ENCODE results near the gene GALM. TPM values are rescaled to one million over a fixed set of nuclear protein-coding genes. Genes with fewer than 3 reads are reported as not detected.
A peak's percentile ranks its signal among the peaks of the same experiment; 100 is the strongest.

Gene GALM
- total and polyA plus RNA-seq, 2 of the 8 experiments (the other 6 are each of a cell fraction or from before 2014, with no cell fraction given) = 9.9 to 13.1 TPM

- no peak overlapping the region for H2AFZ ChIP-seq (ENCODE audit: low read length)
- no peak overlapping the region for H4K5ac ChIP-seq (ENCODE audit: insufficient read length, low read depth, low read length)
- ChIA-PET CTCF (ENCODE audit: partially characterized antibody) (interaction anchor here (0.6 to 1.5 kb wide), 6 partner anchors 9 to 207 kb away, joined by 3 to 10 read pairs (median 3); no protein-coding TSS in a partner anchor), POLR2A (ENCODE audit: partially characterized antibody) (interaction anchor here (0.7 to 24.3 kb wide), 22 partner anchors 4 to 452 kb away, joined by 3 to 486 read pairs (median 6); partner anchors contain the start of genes DHX57, HNRNPLL, MORN2 and SRSF7)
- FAIRE-seq = no peak
- 80% methylated on average over 2 of the region's 2 CpGs; no CpG with 5 or more reads in 1 of the 2 experiments for WGBS, 2 experiments (ENCODE audit: extremely low coverage in 1 of 2, insufficient coverage in 1 of 2, insufficient read length in 1 of 2, insufficient replicate concordance in 2 of 2, low coverage in 1 of 2, low lambda C conversion rate in 2 of 2, missing lambda C conversion rate in 1 of 2)
- peaks cover 4 to 54% of the 10 kb centered on the region in 2 experiments for H3K79me2 ChIP-seq (ENCODE audit: control insufficient read depth in 1 of 2, insufficient read depth in 2 of 2, low read length in 2 of 2)
- H4K91ac ChIP-seq (replicated peaks; ENCODE audit: insufficient read length, low read length) = no peak overlapping the region
- H3K4me2 ChIP-seq (ENCODE audit: insufficient read depth in 1 of 2, low read depth in 2 of 2, low read length in 2 of 2) = no peak overlapping the region
- no peak overlapping the region for H3K4me3 ChIP-seq (ENCODE audit: extremely low read depth in 1 of 4, insufficient read depth in 2 of 4, low read depth in 3 of 4, low read length in 4 of 4)
- TF ChIP-seq MAFK (IDR thresholded peaks at IDR 0.05; ENCODE audit: low read depth, low read length) = no peak
- TF ChIP-seq POLR2AphosphoS5 (IDR thresholded peaks at IDR 0.05; ENCODE audit: low read depth, low read length) = peak; percentile 76; the same call in 1 of the 2 replicates
- TF ChIP-seq RAD21 (IDR thresholded peaks at IDR 0.05 in 1 of 2, conservative IDR thresholded peaks at IDR 0.05 in 1 of 2; ENCODE audit: low read depth in 2 of 2, low read length in 2 of 2) = no peak
- TF ChIP-seq SIX5 (IDR thresholded peaks at IDR 0.05; ENCODE audit: low read depth, low read length) = no peak
- no peak for TF ChIP-seq EGR1 (IDR thresholded peaks at IDR 0.05; ENCODE audit: borderline replicate concordance, low read depth, low read length)
- no peak for TF ChIP-seq NRF1 (IDR thresholded peaks at IDR 0.05; ENCODE audit: low read depth, low read length)
- TF ChIP-seq EZH2 (IDR thresholded peaks at IDR 0.05; ENCODE audit: low read depth, low read length, severe bottlenecking) = no peak
- peak in 1 of 2 experiments; percentile 14; a peak in 1 of 3 replicates for TF ChIP-seq POLR2A (IDR thresholded peaks at IDR 0.05; ENCODE audit: control extremely low read depth in 1 of 2, low read depth in 2 of 2, low read length in 2 of 2)
- peaks cover 36 to 76% (median 61%) of the 10 kb centered on the region in 4 experiments for H3K36me3 ChIP-seq (ENCODE audit: control insufficient read depth in 2 of 4, insufficient read depth in 4 of 4, low read length in 3 of 4)
- H3K14ac ChIP-seq (ENCODE audit: insufficient read length) = no peak overlapping the region
- no peaks in the 10 kb centered on the region for H3K9me3 ChIP-seq (ENCODE audit: insufficient read depth in 2 of 2, low read depth in 1 of 2, low read length in 1 of 2)
- H2BK120ac ChIP-seq (replicated peaks; ENCODE audit: low read depth, low read length) = no peak overlapping the region
- no peak for DNase-seq (ENCODE audit: low read depth in 1 of 2, low spot score in 2 of 2)
- no peak overlapping the region for H3K4ac ChIP-seq (replicated peaks; ENCODE audit: insufficient read length, low read depth, low read length)
- no peak overlapping the region for H2BK15ac ChIP-seq (ENCODE audit: low read length)
- no peak overlapping the region for H2BK5ac ChIP-seq (ENCODE audit: low read depth, low read length)
- H4K8ac ChIP-seq (ENCODE audit: extremely low read depth, insufficient read depth, low read length) = no peak overlapping the region
- H3K9ac ChIP-seq (replicated peaks in 1 of 4; ENCODE audit: extremely low read depth in 1 of 4, low read depth in 3 of 4, low read length in 3 of 4) = no peak overlapping the region
- no peaks in the 10 kb centered on the region for H3K79me1 ChIP-seq (ENCODE audit: low read depth, low read length)
- H2BK20ac ChIP-seq (ENCODE audit: low read length) = no peak overlapping the region
- no peak overlapping the region for H3K23ac ChIP-seq (ENCODE audit: insufficient read length)
- H2AK5ac ChIP-seq (ENCODE audit: low read depth, low read length) = no peak overlapping the region
- H3K56ac ChIP-seq (replicated peaks; ENCODE audit: insufficient read length, low read depth, low read length) = no peak overlapping the region
- peaks cover 0 to 8% (median 0%) of the 10 kb centered on the region in 4 experiments; a peak in 1 of 7 replicates for H3K4me1 ChIP-seq (replicated peaks in 1 of 4; ENCODE audit: control insufficient read depth in 3 of 4, insufficient read depth in 4 of 4, low read length in 3 of 4)
- H3K23me2 ChIP-seq (ENCODE audit: low read depth, low read length) = no peaks in the 10 kb centered on the region
- peaks cover 24% of the 10 kb centered on the region in 2 experiments for H4K20me1 ChIP-seq (replicated peaks in 1 of 2; ENCODE audit: control insufficient read depth in 1 of 2, insufficient read depth in 2 of 2, low read length in 2 of 2)
- H3K18ac ChIP-seq (ENCODE audit: extremely low read depth, low read length) = no peak overlapping the region
- no peak overlapping the region for H3K27ac ChIP-seq (ENCODE audit: low read depth, low read length)
- no peak overlapping the region for H2BK12ac ChIP-seq (ENCODE audit: low read depth, low read length)
- H3K27me3 ChIP-seq (replicated peaks in 1 of 4; ENCODE audit: control insufficient read depth in 3 of 4, extremely low read depth in 1 of 4, insufficient read depth in 3 of 4, low read length in 3 of 4) = no peaks in the 10 kb centered on the region
Observed at GRCh38 chr2:38744399-38744780, 78.5 kb downstream of the GALM start.
